HG02884 (cell line): ENCODE measurements around the gene GPSM1.

ENCODE experiments used
- ATAC-seq: cut with Tn5 transposase; IDR thresholded peaks from one replicate; pipeline ENCODE4 v1.9.1; 2021; ENCODE audit warnings: mild to moderate bottlenecking, moderate library complexity; ENCODE audit not compliant: unreplicated experiment

The GPSM1 gene

GRCh38 chr9:136327304-136327974 lies at the start of gene GPSM1:
Gene GPSM1 (plus strand): TSS chr9:136327539. CDS start chr9:136327696, 157 bp downstream.
- ATAC-seq = no peak

- no peak for ATAC-seq
Measured at GRCh38 chr9:136277746-136278145, 49.6 kb upstream of the GPSM1 start.

- ATAC-seq = no peak
Measured at GRCh38 chr9:136278221-136278620, 49.1 kb upstream of the GPSM1 start.

- no peak for ATAC-seq
Measured at GRCh38 chr9:136278894-136279293, 48.4 kb upstream of the GPSM1 start.

- no peak for ATAC-seq
Measured at GRCh38 chr9:136279471-136279870, 47.9 kb upstream of the GPSM1 start.

- no peak for ATAC-seq
Measured at GRCh38 chr9:136280535-136281315, 46.6 kb upstream of the GPSM1 start.

GRCh38 chr9:136281421-136282271 lies 45.7 kb upstream of the GPSM1 start:
- no peak for ATAC-seq

- no peak for ATAC-seq
Measured at GRCh38 chr9:136282272-136282861, 45.0 kb upstream of the GPSM1 start.

- no peak for ATAC-seq
Measured at GRCh38 chr9:136283291-136284235, 43.8 kb upstream of the GPSM1 start.

GRCh38 chr9:136284311-136284710 lies 43.0 kb upstream of the GPSM1 start:
- ATAC-seq = no peak

- no peak for ATAC-seq
Measured at GRCh38 chr9:136284951-136285350, 42.4 kb upstream of the GPSM1 start.

GRCh38 chr9:136285501-136286358 lies 41.6 kb upstream of the GPSM1 start:
- no peak for ATAC-seq

GRCh38 chr9:136286359-136286986 lies 40.9 kb upstream of the GPSM1 start:
- no peak for ATAC-seq

GRCh38 chr9:136286987-136287379 lies 40.4 kb upstream of the GPSM1 start:
- no peak for ATAC-seq

GRCh38 chr9:136287960-136288753 lies 39.2 kb upstream of the GPSM1 start:
- ATAC-seq = no peak

- ATAC-seq = no peak
Measured at GRCh38 chr9:136289651-136290507, 37.5 kb upstream of the GPSM1 start.

- ATAC-seq = no peak
Measured at GRCh38 chr9:136290508-136291000, 36.8 kb upstream of the GPSM1 start.
